ENCODE results near the gene FAM229A.

- TF ChIP-seq CTCF (IDR thresholded peaks at IDR 0.05; ENCODE audit: poor library complexity): no peak
- no peak for TF ChIP-seq EZH2phosphoT487 (IDR thresholded peaks at IDR 0.05; ENCODE audit: low read depth, severe bottlenecking, unreplicated experiment)
Observed at GRCh38 chr1:32405672-32406467, 43.6 kb upstream of the FAM229A start.

Measured in hepatocyte (in vitro differentiated cells).